Neural progenitor cell (in vitro differentiated cells): ENCODE measurements around the gene FBXL13.

Experiments
- EZH2 ChIP-seq: fragments of 200-600 bp; sonication (generic); IDR thresholded peaks from 2 replicates; pipeline ENCODE4 v1.6.1; 2017; ENCODE audit warnings: antibody characterized with exemption, mild to moderate bottlenecking, moderate library complexity
- EZH2phosphoT487 ChIP-seq: fragments of 200-600 bp; sonication (generic); IDR thresholded peaks from 2 replicates; pipeline ENCODE4 v1.6.1; 2017; ENCODE audit warnings: antibody characterized with exemption
- TF ChIP-seq, protein P1 (sequence below): fragments of 200-600 bp; sonication (generic); IDR thresholded peaks from 2 replicates; pipeline ENCODE4 v1.5.1; 2017; ENCODE audit warnings: antibody characterized with exemption, mild to moderate bottlenecking

- TF ChIP-seq, protein P1, sequence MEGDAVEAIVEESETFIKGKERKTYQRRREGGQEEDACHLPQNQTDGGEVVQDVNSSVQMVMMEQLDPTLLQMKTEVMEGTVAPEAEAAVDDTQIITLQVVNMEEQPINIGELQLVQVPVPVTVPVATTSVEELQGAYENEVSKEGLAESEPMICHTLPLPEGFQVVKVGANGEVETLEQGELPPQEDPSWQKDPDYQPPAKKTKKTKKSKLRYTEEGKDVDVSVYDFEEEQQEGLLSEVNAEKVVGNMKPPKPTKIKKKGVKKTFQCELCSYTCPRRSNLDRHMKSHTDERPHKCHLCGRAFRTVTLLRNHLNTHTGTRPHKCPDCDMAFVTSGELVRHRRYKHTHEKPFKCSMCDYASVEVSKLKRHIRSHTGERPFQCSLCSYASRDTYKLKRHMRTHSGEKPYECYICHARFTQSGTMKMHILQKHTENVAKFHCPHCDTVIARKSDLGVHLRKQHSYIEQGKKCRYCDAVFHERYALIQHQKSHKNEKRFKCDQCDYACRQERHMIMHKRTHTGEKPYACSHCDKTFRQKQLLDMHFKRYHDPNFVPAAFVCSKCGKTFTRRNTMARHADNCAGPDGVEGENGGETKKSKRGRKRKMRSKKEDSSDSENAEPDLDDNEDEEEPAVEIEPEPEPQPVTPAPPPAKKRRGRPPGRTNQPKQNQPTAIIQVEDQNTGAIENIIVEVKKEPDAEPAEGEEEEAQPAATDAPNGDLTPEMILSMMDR: no peak
- TF ChIP-seq EZH2phosphoT487: no peak
- TF ChIP-seq EZH2: no peak
Observed at GRCh38 chr7:102814025-102814471, 260.5 kb downstream of the FBXL13 start.
